ENCODE data around the gene TRMT1.

GRCh38 chr19:13062317-13062716 is 54.2 kb downstream of the TRMT1 start:
- TF ChIP-seq CTCF (conservative IDR thresholded peaks at IDR 0.05) (no peak), ZFX (IDR thresholded peaks at IDR 0.05) (no peak)

Data from C4-2B (cell line).